ENCODE data around the gene SLC26A3. TPM values are rescaled to one million over a fixed set of nuclear protein-coding genes. Genes with fewer than 3 reads are reported as not detected.

Gene SLC26A3
- polyA plus RNA-seq, 1 experiment = not detected

DNA sequence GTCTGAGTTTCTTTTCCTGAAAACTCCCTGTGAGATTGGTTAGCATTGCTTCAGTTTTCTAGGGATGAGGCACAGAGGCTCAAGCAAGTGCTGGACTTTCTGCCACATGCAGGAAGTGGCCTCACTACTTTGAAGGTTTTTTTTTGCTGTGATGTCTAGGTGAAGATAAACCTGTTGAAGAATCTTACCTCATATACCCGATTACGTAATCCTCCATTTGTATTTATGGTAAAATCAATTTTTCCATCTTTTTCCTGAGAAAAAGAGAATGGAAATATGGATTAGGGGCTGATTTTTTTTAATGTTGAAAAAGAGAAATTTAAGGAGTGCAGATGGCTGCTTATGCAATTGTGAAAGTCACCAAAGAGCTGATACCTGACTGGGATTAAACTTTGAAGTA is 35.6 kb downstream of the SLC26A3 start:
- no peaks in the 10 kb centered on the region for H3K36me3 ChIP-seq (ENCODE audit: control insufficient read depth, insufficient read depth, low read length)
- no peak overlapping the region for H3K4me3 ChIP-seq (ENCODE audit: low read depth, low read length)
- no peaks in the 10 kb centered on the region for H3K27me3 ChIP-seq (ENCODE audit: control insufficient read depth, insufficient read depth, low read length)
- ChIA-PET CTCF (interaction anchor here (0.6 kb wide), 1 partner anchor 95 kb away, joined by 4 read pairs; no protein-coding TSS in a partner anchor), POLR2A (no interaction called here)
- TF ChIP-seq, protein P1, sequence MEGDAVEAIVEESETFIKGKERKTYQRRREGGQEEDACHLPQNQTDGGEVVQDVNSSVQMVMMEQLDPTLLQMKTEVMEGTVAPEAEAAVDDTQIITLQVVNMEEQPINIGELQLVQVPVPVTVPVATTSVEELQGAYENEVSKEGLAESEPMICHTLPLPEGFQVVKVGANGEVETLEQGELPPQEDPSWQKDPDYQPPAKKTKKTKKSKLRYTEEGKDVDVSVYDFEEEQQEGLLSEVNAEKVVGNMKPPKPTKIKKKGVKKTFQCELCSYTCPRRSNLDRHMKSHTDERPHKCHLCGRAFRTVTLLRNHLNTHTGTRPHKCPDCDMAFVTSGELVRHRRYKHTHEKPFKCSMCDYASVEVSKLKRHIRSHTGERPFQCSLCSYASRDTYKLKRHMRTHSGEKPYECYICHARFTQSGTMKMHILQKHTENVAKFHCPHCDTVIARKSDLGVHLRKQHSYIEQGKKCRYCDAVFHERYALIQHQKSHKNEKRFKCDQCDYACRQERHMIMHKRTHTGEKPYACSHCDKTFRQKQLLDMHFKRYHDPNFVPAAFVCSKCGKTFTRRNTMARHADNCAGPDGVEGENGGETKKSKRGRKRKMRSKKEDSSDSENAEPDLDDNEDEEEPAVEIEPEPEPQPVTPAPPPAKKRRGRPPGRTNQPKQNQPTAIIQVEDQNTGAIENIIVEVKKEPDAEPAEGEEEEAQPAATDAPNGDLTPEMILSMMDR (IDR thresholded peaks at IDR 0.05; ENCODE audit: insufficient read depth, low read depth, low read length) = no peak
- no peak for DNase-seq (ENCODE audit: low read depth)

DNA sequence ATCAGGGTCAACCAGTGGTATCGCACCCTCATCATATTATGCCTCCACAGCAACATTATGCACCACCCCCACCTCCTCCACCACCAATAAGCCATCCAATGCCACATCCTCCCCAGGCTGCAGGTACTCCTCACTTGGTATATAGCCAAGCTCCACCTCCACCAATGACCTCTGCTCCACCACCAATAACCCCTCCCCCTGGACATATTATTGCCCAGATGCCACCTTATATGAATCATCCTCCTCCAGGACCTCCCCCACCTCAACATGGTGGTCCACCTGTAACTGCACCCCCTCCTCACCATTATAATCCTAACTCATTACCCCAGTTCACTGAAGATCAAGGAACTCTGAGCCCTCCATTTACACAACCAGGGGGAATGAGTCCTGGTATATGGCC is 44.4 kb downstream of the SLC26A3 start:
- CTCF ChIA-PET = interaction anchor here (1.0 kb wide), 1 partner anchor 116 kb away, joined by 3 read pairs; no protein-coding TSS in a partner anchor
- TF ChIP-seq, protein P1 (IDR thresholded peaks at IDR 0.05; ENCODE audit: insufficient read depth, low read depth, low read length) = no peak
- POLR2A ChIA-PET = no interaction called here
- Histone ChIP-seq H3K36me3 (ENCODE audit: control insufficient read depth, insufficient read depth, low read length) (peaks cover 12% of the 10 kb centered on the region), H3K4me3 (ENCODE audit: low read depth, low read length) (no peak overlapping the region), H3K27me3 (ENCODE audit: control insufficient read depth, insufficient read depth, low read length) (no peaks in the 10 kb centered on the region)
- no peak for DNase-seq (ENCODE audit: low read depth)

DNA sequence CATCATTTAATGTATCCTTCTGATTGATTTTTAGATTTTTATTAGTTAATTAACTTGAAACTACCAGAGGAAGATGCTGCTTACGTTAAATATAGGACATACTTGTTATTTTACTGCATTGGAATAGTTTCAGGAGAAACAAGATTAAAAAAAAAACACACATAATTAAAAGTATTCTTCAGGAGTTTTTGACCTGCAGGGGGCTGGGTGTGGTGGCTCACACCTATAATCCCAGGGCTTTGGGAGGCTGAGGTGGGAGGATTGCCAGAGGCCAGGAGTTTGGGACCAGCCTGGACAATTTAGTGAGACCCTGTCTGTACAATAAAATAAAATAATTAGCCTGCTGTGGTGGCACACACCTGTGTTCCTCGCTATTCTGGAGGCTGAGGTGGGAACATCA is 48.4 kb downstream of the SLC26A3 start:
- DNase-seq (ENCODE audit: low read depth) = no peak
- TF ChIP-seq, protein P1 (IDR thresholded peaks at IDR 0.05; ENCODE audit: insufficient read depth, low read depth, low read length) = no peak
- H3K36me3 ChIP-seq (ENCODE audit: control insufficient read depth, insufficient read depth, low read length) = peaks cover 17% of the 10 kb centered on the region
- POLR2A ChIA-PET = no interaction called here
- CTCF ChIA-PET = interaction anchor here (1.2 kb wide), 1 partner anchor 9 kb away, joined by 3 read pairs; no protein-coding TSS in a partner anchor
- H3K27me3 ChIP-seq (ENCODE audit: control insufficient read depth, insufficient read depth, low read length) = no peaks in the 10 kb centered on the region
- H3K4me3 ChIP-seq (ENCODE audit: low read depth, low read length) = no peak overlapping the region

DNA sequence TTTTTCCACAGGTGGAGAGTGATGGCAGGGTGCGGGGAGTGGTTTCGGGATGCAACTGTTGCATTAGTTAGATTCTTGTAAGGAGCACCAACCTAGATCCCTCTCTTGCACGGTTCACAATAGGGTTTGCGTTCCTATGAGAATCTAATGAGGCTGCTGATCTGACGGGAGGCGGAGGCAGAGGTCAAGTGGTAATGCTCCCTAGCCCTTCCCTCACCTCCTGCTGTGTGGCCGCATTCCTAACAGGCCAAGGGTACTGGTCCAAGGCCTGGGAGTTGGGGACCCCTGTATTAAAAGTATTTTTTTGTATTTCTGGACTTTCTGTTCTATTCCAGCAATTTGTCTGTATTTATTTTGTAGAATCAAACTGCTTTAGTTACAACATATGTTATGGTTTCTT is 51.9 kb downstream of the SLC26A3 start:
- DNase-seq (ENCODE audit: low read depth) = no peak
- TF ChIP-seq, protein P1 (IDR thresholded peaks at IDR 0.05; ENCODE audit: insufficient read depth, low read depth, low read length) = no peak
- H3K4me3 ChIP-seq (ENCODE audit: low read depth, low read length) = no peak overlapping the region
- no peaks in the 10 kb centered on the region for H3K27me3 ChIP-seq (ENCODE audit: control insufficient read depth, insufficient read depth, low read length)
- CTCF ChIA-PET = no interaction called here
- POLR2A ChIA-PET = no interaction called here
- peaks cover 6% of the 10 kb centered on the region for H3K36me3 ChIP-seq (ENCODE audit: control insufficient read depth, insufficient read depth, low read length)

DNA sequence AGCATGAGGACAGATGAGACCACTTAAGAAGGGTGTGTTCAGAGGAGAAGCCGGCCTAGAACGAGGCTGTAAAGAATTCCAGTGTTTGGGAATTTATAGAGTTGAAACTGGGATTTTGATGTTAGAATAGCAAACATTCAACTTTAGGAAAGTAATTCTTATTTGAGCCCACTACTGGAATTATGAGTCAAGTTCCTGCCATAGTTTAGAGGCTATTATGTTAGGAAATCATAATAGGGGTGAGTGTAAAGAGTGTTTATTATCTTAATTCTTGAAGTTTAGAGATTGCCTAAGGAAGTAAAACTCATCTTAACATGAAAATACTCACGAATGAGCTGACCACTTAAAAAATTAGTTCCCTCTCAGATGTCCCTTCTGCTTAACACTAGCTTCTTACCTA is 57.0 kb downstream of the SLC26A3 start:
- no peak overlapping the region for H3K4me3 ChIP-seq (ENCODE audit: low read depth, low read length)
- H3K27me3 ChIP-seq (ENCODE audit: control insufficient read depth, insufficient read depth, low read length) = no peaks in the 10 kb centered on the region
- no peak for DNase-seq (ENCODE audit: low read depth)
- POLR2A ChIA-PET = no interaction called here
- TF ChIP-seq, protein P1 (IDR thresholded peaks at IDR 0.05; ENCODE audit: insufficient read depth, low read depth, low read length) = no peak
- CTCF ChIA-PET = interaction anchor here (1.4 to 9.3 kb wide), 3 partner anchors 9 to 400 kb away, joined by 3 to 112 read pairs (median 3); no protein-coding TSS in a partner anchor
- H3K36me3 ChIP-seq (ENCODE audit: control insufficient read depth, insufficient read depth, low read length) = peaks cover 3% of the 10 kb centered on the region
